GM18508 (cell line): Measurements from ENCODE around the gene ANXA11.
"Not testable (repeated sequence)": the region's sequence is repeated elsewhere in the genome, so short reads cannot be mapped to it uniquely, and the experiment has no call there.

ENCODE experiments used
- ATAC-seq: cut with Tn5 transposase; IDR thresholded peaks from one replicate; pipeline ENCODE4 v1.9.1; 2021; ENCODE audit warnings: moderate number of reproducible peaks; ENCODE audit not compliant: insufficient read depth, unreplicated experiment

ANXA11 gene

DNA sequence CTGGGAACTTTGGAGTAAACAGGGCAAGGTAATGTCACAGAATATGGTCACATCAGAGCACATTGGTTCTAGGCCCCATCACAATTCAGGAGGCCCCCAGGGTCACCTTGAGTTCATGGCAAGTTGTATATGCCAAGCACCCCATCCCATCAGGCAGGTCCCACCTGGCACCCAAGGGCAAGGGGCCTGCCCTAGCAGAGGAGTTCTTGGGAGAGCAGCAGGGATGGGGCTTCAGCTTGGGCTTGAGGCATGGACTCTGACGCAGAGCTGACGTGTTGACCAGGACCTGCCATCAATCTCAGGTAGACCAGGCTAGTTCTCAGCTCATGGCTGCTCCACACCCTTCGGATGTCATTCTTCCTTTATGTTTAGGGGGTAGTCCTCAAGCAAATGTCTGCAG lies 51.9 kb downstream of the ANXA11 start:
- no peak for ATAC-seq

DNA sequence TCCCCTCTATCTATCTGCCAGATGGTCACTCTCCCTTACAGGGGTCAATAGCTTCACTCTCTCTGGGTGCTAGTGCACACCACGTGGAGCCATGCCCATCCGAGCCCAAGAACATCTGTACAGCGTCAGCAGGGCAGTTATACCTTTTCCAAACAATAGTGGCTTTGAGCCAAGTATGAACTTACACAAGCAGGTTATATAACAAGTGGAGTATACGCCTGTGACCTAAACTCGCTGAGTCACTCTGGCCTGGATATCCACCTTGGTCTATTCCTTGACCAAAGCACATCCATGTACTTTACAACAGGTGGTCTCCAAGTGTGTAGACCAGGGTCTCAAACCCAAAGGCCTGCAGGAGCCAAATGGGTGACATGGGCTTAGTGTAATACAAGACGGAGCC lies 52.5 kb downstream of the ANXA11 start:
- no peak for ATAC-seq

DNA sequence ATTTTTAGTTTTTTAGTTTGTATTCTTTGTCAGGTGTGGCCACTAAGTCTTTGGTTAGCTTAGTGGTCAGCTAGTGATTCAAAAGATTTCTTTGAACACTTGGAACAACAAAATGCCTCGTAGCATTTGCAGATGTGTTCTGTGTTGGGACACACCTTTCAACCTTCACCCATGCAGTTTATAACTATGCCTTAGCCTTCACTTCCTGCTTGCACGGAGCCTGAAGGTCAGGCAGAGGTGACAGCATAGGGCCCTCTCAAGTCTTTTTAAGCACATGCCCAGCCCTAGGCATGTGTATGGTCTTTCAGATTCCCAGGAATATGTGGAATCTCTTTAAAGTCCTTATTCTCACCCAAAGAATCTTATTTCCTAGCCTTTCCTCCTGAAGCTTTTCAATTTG lies 55.2 kb downstream of the ANXA11 start:
- ATAC-seq: no peak

DNA sequence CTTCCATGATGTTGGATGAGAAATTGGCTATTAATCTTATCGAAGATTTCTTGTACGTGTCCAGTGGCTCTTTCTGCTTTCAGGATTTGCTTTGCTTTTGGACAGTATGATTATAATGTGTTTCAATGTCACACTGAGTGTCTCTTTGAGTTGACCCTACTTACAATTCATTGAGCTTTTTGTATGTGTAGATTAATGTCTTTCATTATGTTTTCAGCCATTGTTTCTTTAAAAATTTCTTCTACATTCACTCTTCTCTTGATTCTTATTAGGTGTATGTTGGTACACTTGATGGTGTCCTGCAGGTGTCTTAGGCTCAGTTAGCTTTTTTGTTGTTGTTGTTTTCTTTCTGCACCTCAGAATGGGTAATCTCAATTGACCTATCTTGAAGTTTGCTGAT lies 56.2 kb downstream of the ANXA11 start:
- no peak for ATAC-seq

DNA sequence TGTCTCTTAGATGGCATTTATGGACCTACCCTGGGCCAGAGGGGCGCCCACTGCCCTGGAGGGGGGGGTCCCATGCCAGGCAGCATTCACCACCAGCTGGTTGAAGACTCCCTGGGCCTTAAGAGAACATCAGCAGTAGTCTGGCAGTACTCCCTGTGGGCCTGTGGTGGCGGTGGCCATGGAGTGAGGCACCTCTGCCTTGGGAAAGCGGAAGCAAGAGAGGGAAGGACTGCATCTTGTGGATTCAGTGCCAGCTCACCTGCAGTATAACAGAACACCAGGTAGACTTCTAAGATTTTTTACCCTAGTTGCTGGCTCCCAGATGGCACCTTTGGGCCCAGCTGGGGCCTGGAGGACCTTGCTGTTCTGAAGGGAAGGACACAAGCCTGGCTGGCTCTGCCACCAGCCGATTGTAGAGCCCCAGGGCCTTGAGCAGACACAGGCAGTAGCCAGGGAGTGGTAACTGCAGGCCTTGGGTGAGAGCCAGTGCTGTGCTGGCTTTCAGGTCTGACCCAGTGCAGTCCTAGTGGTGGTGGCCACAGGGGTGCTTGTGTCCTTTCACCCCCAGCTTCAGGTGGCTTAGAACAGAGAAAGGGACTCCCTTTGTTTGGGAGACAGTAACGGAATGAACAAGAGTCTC lies 57.1 kb downstream of the ANXA11 start:
- no peak for ATAC-seq

DNA sequence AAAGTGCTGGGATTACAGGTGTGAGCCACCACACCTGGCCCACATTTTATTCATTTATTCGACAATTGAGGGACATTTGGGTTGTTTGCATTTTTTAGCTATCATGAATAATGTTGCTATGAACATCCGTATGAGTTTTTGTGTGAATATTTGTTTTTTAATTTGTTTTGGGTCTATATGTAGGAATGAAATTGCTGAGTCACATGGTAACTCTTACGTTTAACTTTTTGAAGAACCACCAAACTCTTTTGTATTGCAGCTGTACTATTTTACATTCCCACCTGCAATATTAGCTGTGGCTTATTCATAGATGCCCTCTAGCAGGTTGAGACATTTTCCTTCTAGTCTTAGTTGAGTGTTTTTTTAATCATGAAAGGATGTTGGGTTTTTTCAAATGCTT lies 58.4 kb downstream of the ANXA11 start:
- ATAC-seq: no peak

DNA sequence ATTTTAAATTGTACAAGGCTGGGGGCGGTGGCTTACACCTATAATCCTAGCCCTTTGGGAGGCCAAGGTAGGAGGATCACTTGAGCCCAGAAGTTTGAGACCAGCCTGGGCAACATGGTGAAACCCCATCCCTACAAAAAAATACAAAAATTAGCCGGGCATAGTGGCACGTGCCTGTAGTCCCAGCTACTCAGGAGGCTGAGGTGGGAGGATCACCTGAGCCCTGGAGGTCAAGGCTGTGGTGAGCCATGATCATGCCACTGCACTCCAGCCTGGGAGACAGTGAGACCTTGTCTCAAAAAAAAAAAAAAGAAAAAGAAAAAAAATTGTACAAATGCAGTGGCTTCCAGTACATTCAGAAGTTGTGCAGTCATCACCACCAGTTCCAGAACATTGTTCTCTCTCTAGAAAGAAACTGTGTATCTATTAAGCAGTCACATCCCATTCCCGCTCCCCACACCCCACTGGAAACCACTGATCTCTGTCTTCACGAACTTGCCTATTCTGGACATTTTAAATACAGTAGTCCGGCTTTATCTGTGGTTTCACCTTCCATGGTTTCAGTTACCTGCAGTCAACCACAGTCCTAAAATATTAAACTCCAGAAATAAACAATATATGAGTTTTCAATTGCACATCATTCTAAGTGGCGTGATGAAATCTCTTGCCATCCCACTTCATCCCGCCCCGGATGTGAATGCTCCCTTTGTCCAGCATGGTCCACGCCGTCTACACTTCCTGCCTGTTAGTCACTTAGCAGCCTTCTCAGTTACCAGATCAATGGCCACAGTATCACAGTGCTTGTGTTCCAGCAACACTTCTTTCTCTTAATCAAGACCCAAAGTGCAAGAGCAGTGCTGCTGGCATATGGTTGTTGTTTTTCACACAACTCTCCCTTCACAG lies 59.7 kb downstream of the ANXA11 start:
- not testable (repeated sequence) for ATAC-seq

DNA sequence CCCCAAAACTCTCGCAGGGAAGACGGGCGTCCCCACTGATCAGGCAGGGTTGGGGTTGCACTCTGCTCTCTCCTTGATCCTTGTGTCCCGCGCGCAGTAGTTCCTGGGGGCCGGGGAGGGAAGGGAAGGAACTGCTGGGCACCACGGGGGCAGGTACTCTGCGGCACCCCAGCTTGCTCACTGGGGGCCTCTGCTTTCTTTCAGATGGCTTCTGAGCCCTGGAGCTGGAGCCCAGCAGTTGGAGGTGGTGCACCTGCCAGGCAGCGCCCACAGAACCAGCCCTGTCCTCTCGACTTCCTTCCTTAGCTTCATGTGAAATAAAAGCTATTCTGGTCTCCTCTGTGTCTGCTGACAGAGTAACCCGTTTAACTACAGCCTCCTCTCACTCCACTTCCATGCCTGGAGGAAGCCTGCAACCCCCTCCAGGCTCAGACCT lies 60.6 kb downstream of the ANXA11 start:
- peak; percentile 43 for ATAC-seq

DNA sequence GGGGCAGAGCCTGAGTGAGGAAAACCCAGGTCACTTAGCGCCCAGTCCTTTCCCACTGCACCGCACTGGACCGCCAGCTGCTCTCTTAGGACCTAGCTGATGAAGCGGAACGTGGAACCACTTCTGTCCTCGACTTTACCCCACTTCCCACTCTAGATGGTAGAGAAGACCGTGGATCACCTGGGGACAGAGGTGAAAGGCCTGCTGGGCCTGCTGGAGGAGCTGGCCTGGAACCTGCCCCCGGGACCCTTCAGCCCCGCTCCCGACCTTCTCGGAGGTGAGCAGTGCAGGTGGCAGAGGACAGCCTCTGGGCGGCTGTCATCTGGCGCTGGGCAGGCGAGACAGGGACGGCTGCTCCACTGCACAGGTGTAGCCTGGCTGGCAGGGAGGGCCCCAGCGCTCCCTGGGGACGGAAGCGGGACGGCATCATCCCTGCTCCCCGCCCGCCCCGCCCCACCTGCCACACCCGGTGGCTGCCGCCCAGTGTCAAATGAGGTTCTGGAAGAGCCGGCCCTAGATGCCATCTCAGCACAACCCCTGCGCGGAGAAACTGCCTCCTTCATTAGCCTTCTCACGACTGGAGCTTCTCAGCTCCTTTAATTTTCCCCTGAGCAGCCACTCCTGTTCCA lies 61.2 kb downstream of the ANXA11 start:
- peak; percentile 43 for ATAC-seq

DNA sequence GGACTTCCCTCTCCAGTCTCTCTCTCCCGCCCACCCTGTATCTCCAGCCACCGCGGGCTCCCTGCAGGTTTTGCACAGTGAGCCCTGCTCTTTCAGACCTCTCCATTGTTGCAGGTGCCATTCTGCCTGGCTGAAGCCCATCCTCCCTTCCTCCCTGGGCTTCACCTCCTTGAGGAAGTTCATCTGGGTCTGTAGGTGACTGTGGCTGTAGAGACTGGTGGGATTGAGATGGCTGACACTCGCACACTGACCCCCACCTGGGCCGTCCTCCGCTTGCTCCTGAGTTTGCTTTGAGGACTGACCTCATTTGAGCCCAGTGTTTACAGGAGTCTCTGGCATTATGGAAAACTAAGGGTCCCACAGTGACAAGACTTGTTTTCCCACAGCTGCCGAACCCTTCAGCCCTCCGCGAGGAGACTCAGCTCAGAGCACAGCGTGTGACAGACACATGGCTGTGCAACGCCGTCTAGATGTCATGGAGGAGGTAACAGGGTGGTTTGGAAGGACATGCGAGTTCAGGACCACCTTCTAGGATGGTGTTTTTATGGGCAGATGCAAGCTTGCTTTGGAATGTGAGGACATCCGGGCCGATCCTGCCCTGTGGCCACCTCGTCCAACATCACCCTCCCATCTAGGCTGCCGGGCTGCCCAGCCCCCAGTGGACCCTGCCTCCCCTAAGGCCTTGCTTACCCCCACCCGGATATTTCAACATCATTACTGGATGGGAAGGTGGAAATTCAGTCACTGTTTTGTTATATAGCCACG lies 63.5 kb downstream of the ANXA11 start:
- no peak for ATAC-seq

DNA sequence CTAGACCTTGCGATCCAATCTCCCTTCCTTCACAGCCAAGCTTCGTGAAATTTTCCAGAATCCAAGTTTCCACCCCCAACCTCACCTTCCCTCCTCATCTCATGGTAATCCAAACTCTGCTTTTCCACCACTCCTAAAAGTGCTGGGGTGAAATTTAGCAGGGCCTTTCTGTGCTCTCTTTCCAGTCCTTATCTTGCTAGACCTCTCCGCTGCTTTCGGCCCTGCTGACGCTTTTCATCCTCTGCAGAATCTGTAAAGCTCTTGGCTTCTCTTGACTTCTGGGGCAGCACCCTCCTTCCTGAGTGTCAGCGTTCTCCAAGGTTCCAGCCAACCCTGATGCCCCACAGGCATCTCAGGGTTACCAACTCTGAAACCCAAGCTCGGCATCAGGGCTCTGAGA lies 65.1 kb downstream of the ANXA11 start:
- no peak for ATAC-seq

DNA sequence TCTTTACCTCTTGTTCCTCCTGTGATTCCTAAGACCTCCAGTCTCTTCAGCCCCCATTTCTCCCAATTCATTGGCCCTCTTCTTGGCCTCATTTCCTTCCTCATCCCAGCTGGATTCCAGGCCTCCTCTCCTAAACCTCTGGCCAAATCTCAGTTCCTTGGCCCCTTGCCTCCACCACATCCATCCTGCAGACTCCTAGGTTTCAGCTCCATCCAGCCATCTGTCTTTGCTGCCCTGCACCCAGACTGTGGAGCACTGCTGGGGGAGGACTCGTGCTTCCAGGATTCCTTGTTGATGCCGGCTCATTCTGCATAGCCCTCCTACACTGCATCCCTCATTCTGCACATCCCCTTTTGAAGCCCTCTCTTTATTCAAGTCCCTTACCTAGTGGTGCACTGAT lies 66.1 kb downstream of the ANXA11 start:
- ATAC-seq: no peak

DNA sequence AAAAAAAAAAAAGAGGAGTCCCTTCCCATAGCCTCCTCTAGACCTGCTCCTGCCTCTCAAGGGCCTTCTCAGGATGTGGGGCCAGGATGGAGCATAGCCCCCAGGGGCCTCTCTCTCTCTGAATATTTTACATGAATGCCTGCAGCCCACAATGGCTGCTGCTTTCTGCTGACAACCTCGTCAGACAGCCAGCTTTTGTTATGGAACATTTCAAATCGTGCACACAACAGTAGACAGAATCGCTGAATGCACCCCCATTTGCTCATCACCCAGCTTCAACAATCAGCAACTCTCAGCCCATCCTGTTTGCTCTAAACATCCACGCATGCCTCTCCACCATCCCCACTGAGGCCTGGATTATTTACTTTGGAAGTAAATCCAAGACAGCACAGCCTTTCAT lies 67.4 kb downstream of the ANXA11 start:
- no peak for ATAC-seq

DNA sequence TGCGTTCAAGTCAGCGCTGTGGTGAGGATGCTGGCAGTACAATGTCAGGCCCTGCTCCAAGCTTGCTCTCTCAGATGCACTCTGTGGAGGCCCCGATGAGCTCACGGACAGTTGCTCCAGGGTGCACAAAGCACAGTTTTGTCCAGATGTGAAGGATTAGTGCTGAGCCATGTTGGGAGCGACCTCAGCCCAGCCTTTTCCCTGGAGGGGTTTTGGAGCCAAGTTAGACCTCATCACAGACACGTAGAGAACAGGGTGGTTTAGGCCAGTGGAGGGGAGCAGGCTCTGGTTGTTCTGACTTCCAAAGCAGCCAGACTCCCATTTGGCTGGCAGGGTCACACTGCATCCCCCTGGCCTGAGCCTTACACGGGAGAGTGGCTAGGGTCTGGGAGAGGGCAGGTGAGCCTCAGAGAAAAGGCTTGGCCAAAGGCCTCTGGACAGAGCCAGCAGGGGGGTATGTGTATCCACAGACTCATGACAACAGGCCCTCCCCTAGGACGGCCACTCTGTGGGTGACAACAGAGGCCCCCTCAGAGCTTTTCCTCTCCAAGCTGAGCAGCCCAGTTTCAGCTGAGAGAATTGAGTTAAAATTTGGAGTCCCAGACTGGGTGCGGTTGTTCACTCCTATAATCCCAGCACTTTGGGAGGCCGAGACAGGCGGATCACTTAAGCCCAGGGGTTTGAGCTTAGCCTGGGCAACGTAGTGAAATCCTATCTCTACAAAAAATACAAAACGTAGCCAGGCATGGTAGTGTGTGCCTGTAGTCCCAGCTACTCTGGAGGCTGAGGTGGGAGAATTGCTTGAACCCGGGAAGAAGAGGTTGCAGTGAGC lies 68.1 kb downstream of the ANXA11 start:
- ATAC-seq: no peak

DNA sequence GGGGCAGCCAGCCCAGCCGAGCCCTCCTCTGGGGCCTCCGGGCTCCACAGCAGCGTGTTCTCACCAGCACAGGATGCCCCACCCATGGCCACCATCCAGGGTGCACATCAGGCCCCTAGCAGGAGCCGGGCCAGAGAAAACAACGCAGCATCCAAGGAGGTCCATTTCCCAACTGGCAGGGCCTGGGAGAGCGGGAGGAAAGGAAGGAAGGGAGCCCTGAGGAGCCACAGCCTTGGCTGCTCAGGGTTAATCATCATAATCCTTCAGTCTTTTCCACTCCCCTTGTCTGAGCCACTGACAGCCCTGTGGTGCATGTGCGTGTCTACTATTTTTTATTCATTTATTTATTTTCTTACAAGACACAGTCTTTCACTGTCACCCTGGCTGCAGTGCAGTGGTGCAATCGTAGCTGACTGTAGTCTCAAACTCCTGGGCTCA lies 69.2 kb downstream of the ANXA11 start:
- ATAC-seq: no peak

DNA sequence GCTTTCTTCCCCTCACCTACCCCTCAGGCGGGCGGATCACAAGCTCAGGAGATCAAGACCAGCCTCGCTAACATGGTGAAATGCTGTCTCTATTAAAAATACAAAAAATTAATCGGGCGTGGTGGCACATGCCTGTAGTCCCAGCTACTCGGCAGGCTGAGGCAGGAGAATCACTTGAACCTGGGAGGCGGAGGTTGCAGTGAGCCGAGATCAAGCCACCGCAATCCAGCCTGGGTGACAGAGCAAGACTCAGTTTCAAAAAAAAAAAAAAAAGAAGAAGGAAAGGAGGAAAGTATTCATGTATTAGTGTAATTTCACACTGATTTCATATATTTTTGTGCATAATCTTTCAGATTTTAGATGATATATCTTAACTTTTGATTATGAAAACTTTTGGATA lies 71.7 kb downstream of the ANXA11 start:
- ATAC-seq: not testable (repeated sequence)

DNA sequence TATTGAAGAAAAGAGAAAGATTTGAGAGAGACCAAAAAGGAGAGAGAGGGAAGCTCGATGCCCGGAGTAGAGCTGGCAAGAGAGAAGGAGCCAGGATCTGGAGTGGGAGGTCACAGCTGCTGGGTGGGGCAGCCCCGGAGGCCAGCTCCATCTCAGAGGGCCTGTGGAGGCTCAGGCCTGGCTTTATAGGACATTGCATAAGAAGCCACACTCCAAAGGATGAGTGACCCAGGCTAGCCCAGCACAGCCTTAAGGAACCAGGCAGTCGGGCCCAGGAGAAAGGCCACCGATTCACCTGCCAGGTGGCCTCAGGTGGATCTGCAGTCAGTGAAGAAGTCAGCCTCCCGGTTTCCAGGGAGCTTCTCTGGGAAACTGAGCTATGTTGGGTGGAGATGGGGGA lies 72.1 kb downstream of the ANXA11 start:
- ATAC-seq: no peak

DNA sequence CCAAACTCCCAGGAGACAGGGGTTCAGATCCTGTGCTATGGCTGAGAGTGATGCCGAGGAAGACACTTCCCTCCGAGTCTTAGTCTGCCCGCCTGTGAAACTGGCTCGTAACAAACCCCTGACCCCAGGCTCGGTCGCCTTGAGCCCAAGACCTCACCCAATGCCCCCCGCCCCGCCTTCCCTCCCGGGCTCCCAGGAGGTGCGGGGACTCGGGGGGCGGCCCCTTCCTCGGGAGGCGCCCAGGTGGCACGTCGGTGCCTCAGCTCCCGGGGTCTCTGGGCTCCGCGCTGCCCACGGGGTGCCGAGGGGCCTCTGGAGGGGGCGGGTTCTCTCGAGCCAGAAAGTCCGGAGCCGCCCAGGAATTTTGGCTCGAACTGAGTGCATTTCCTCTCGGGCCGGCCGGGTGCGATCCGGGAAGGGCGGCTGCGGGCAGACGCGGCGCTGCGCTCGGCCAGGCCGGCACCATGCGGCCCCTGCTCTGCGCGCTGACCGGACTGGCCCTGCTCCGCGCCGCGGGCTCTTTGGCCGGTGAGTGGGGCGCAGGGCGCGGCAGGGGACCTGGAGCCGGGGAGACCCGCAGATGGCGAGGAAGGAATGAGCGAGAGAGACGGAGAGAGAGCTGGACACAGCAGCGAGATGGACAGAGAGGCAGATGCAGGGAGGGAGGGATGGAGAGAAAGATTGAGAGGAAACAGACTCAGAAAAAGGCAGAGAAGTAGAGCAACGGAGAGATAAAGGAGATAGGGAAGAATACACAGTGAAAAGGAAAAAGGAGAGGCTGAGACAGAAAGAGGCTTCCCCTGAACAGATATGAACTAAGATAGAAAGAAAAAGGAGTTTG lies 72.8 kb downstream of the ANXA11 start, which contains the start of gene PLAC9:
Gene PLAC9, plus strand, starts transcription at position 432 of the 841 bp plus-strand sequence. Its CDS starts 33 bp downstream, at position 465.
- no peak for ATAC-seq

DNA sequence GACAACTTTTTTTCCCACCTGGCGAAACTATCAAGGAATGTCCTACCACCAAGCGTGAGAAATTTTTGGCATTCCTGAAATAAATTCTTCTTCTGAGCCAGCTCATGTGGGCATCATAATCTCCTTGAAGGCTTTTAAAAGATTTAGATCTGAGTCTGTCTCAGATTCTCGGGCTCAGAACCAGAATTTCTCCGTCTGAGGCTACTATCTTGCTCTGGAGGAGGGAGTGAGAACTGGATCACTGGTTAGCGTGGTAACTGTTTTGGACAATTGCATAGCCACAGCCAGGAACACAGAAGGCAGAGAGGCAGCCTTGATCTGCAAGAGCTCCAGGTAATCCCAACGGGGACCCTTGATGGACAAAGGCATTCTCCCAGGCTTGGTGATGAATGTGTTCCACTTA lies 73.8 kb downstream of the ANXA11 start:
- no peak for ATAC-seq
